ENCODE results near the gene EVPLL.
"Not testable (repeated sequence)": the region's sequence is repeated elsewhere in the genome, so short reads cannot be mapped to it uniquely, and the experiment has no call there.

The EVPLL gene

GRCh38 chr17:18403604-18404003 lies 26.0 kb downstream of the EVPLL start:
- not testable (repeated sequence) for H3K4me1 ChIP-seq (ENCODE audit: control insufficient read depth in 1 of 2, insufficient read depth in 2 of 2, low read length in 2 of 2); H3K27ac ChIP-seq (ENCODE audit: low read length); H3K9me3 ChIP-seq (ENCODE audit: control insufficient read depth in 1 of 2, low read length in 2 of 2); H3K36me3 ChIP-seq (ENCODE audit: control insufficient read depth in 1 of 2, insufficient read depth in 2 of 2, low read length in 2 of 2); H3K27me3 ChIP-seq (ENCODE audit: low read depth, low read length); H3K4me3 ChIP-seq (ENCODE audit: low read depth in 1 of 2, low read length in 2 of 2)

GRCh38 chr17:18408906-18409305 lies 31.3 kb downstream of the EVPLL start:
- not testable (repeated sequence) for H3K9me3 ChIP-seq (ENCODE audit: control insufficient read depth in 1 of 2, low read length in 2 of 2); H3K27ac ChIP-seq (ENCODE audit: low read length); H3K36me3 ChIP-seq (ENCODE audit: control insufficient read depth in 1 of 2, insufficient read depth in 2 of 2, low read length in 2 of 2); H3K27me3 ChIP-seq (ENCODE audit: low read depth, low read length); H3K4me3 ChIP-seq (ENCODE audit: low read depth in 1 of 2, low read length in 2 of 2); H3K4me1 ChIP-seq (ENCODE audit: control insufficient read depth in 1 of 2, insufficient read depth in 2 of 2, low read length in 2 of 2)

- not testable (repeated sequence) for H3K27ac ChIP-seq (ENCODE audit: low read length); H3K4me1 ChIP-seq (ENCODE audit: control insufficient read depth in 1 of 2, insufficient read depth in 2 of 2, low read length in 2 of 2); H3K27me3 ChIP-seq (ENCODE audit: low read depth, low read length); H3K9me3 ChIP-seq (ENCODE audit: control insufficient read depth in 1 of 2, low read length in 2 of 2); H3K4me3 ChIP-seq (ENCODE audit: low read depth in 1 of 2, low read length in 2 of 2); H3K36me3 ChIP-seq (ENCODE audit: control insufficient read depth in 1 of 2, insufficient read depth in 2 of 2, low read length in 2 of 2)
Measured at GRCh38 chr17:18409321-18409720, 31.7 kb downstream of the EVPLL start.

GRCh38 chr17:18410736-18411135 lies 33.2 kb downstream of the EVPLL start:
- H3K4me1 ChIP-seq (ENCODE audit: control insufficient read depth in 1 of 2, insufficient read depth in 2 of 2, low read length in 2 of 2); H3K27me3 ChIP-seq (ENCODE audit: low read depth, low read length); H3K27ac ChIP-seq (ENCODE audit: low read length); H3K36me3 ChIP-seq (ENCODE audit: control insufficient read depth in 1 of 2, insufficient read depth in 2 of 2, low read length in 2 of 2); H3K9me3 ChIP-seq (ENCODE audit: control insufficient read depth in 1 of 2, low read length in 2 of 2): not testable (repeated sequence)
- H3K4me3 ChIP-seq (ENCODE audit: low read depth in 1 of 2, low read length in 2 of 2) = peak overlapping the region in 1 of 2 donors; percentile 56

GRCh38 chr17:18411377-18411864 lies 33.8 kb downstream of the EVPLL start:
- H3K27me3 ChIP-seq (ENCODE audit: low read depth, low read length); H3K4me1 ChIP-seq (ENCODE audit: control insufficient read depth in 1 of 2, insufficient read depth in 2 of 2, low read length in 2 of 2); H3K36me3 ChIP-seq (ENCODE audit: control insufficient read depth in 1 of 2, insufficient read depth in 2 of 2, low read length in 2 of 2); H3K9me3 ChIP-seq (ENCODE audit: control insufficient read depth in 1 of 2, low read length in 2 of 2); H3K27ac ChIP-seq (ENCODE audit: low read length): not testable (repeated sequence)
- peak overlapping the region in 1 of 2 donors; percentile 56 for H3K4me3 ChIP-seq (ENCODE audit: low read depth in 1 of 2, low read length in 2 of 2)

- not testable (repeated sequence) for H3K9me3 ChIP-seq (ENCODE audit: control insufficient read depth in 1 of 2, low read length in 2 of 2); H3K27ac ChIP-seq (ENCODE audit: low read length); H3K4me1 ChIP-seq (ENCODE audit: control insufficient read depth in 1 of 2, insufficient read depth in 2 of 2, low read length in 2 of 2); H3K36me3 ChIP-seq (ENCODE audit: control insufficient read depth in 1 of 2, insufficient read depth in 2 of 2, low read length in 2 of 2); H3K27me3 ChIP-seq (ENCODE audit: low read depth, low read length)
- peak overlapping the region in 1 of 2 donors; percentile 56 for H3K4me3 ChIP-seq (ENCODE audit: low read depth in 1 of 2, low read length in 2 of 2)
Measured at GRCh38 chr17:18412001-18412538, 34.5 kb downstream of the EVPLL start.

GRCh38 chr17:18421521-18421920 lies 43.9 kb downstream of the EVPLL start:
- H3K9me3 ChIP-seq (ENCODE audit: control insufficient read depth in 1 of 2, low read length in 2 of 2); H3K36me3 ChIP-seq (ENCODE audit: control insufficient read depth in 1 of 2, insufficient read depth in 2 of 2, low read length in 2 of 2); H3K4me3 ChIP-seq (ENCODE audit: low read depth in 1 of 2, low read length in 2 of 2); H3K27me3 ChIP-seq (ENCODE audit: low read depth, low read length); H3K4me1 ChIP-seq (ENCODE audit: control insufficient read depth in 1 of 2, insufficient read depth in 2 of 2, low read length in 2 of 2); H3K27ac ChIP-seq (ENCODE audit: low read length): not testable (repeated sequence)

- H3K27me3 ChIP-seq (ENCODE audit: low read depth, low read length) = not testable (repeated sequence)
Measured at GRCh38 chr17:18422464-18422863, 44.9 kb downstream of the EVPLL start.

GRCh38 chr17:18423015-18423414 lies 45.4 kb downstream of the EVPLL start:
- H3K27me3 ChIP-seq (ENCODE audit: low read depth, low read length); H3K36me3 ChIP-seq (ENCODE audit: control insufficient read depth in 1 of 2, insufficient read depth in 2 of 2, low read length in 2 of 2); H3K4me3 ChIP-seq (ENCODE audit: low read depth in 1 of 2, low read length in 2 of 2); H3K4me1 ChIP-seq (ENCODE audit: control insufficient read depth in 1 of 2, insufficient read depth in 2 of 2, low read length in 2 of 2); H3K27ac ChIP-seq (ENCODE audit: low read length); H3K9me3 ChIP-seq (ENCODE audit: control insufficient read depth in 1 of 2, low read length in 2 of 2): not testable (repeated sequence)

More at GRCh38 chr17:18422464-18422863, 44.9 kb downstream of the EVPLL start:
- not testable (repeated sequence) for H3K4me3 ChIP-seq (ENCODE audit: low read depth in 1 of 2, low read length in 2 of 2); H3K4me1 ChIP-seq (ENCODE audit: control insufficient read depth in 1 of 2, insufficient read depth in 2 of 2, low read length in 2 of 2); H3K36me3 ChIP-seq (ENCODE audit: control insufficient read depth in 1 of 2, insufficient read depth in 2 of 2, low read length in 2 of 2); H3K27ac ChIP-seq (ENCODE audit: low read length); H3K9me3 ChIP-seq (ENCODE audit: control insufficient read depth in 1 of 2, low read length in 2 of 2)

- not testable (repeated sequence) for H3K4me3 ChIP-seq (ENCODE audit: low read depth in 1 of 2, low read length in 2 of 2); H3K27me3 ChIP-seq (ENCODE audit: low read depth, low read length); H3K4me1 ChIP-seq (ENCODE audit: control insufficient read depth in 1 of 2, insufficient read depth in 2 of 2, low read length in 2 of 2); H3K27ac ChIP-seq (ENCODE audit: low read length); H3K36me3 ChIP-seq (ENCODE audit: control insufficient read depth in 1 of 2, insufficient read depth in 2 of 2, low read length in 2 of 2); H3K9me3 ChIP-seq (ENCODE audit: control insufficient read depth in 1 of 2, low read length in 2 of 2)
Measured at GRCh38 chr17:18425593-18425992, 48.0 kb downstream of the EVPLL start.

- not testable (repeated sequence) for H3K36me3 ChIP-seq (ENCODE audit: control insufficient read depth in 1 of 2, insufficient read depth in 2 of 2, low read length in 2 of 2); H3K27me3 ChIP-seq (ENCODE audit: low read depth, low read length); H3K4me1 ChIP-seq (ENCODE audit: control insufficient read depth in 1 of 2, insufficient read depth in 2 of 2, low read length in 2 of 2); H3K4me3 ChIP-seq (ENCODE audit: low read depth in 1 of 2, low read length in 2 of 2); H3K27ac ChIP-seq (ENCODE audit: low read length); H3K9me3 ChIP-seq (ENCODE audit: control insufficient read depth in 1 of 2, low read length in 2 of 2)
Measured at GRCh38 chr17:18426639-18427038, 49.1 kb downstream of the EVPLL start.

- not testable (repeated sequence) for H3K9me3 ChIP-seq (ENCODE audit: control insufficient read depth in 1 of 2, low read length in 2 of 2); H3K36me3 ChIP-seq (ENCODE audit: control insufficient read depth in 1 of 2, insufficient read depth in 2 of 2, low read length in 2 of 2); H3K4me3 ChIP-seq (ENCODE audit: low read depth in 1 of 2, low read length in 2 of 2); H3K27me3 ChIP-seq (ENCODE audit: low read depth, low read length); H3K27ac ChIP-seq (ENCODE audit: low read length); H3K4me1 ChIP-seq (ENCODE audit: control insufficient read depth in 1 of 2, insufficient read depth in 2 of 2, low read length in 2 of 2)
Measured at GRCh38 chr17:18432206-18432605, 54.6 kb downstream of the EVPLL start.

Data from muscle layer of duodenum (tissue), 2 donors.